Stimulated activated CD8-positive, alpha-beta memory T cell treated with anti-CD3 and anti-CD28 coated beads, Interleukin-7, amount 100 ng/mL, for 4 hours (primary cell): Measurements from ENCODE around the gene CSF2.

Source experiments
- DNase-seq, 2 donors: peaks; one replicate each; pipeline ENCODE4 v3.0.0-alpha.2; 2020; ENCODE audit warnings: low read depth in 2 of 2

CSF2 gene

GRCh38 chr5:132073231-132074013 lies at the start of gene CSF2:
Gene CSF2 (plus strand): TSS chr5:132073789. CDS start chr5:132073824, 35 bp downstream.
- no peak for DNase-seq

GRCh38 chr5:132024117-132024435 lies 49.5 kb upstream of the CSF2 start:
- no peak for DNase-seq

GRCh38 chr5:132024789-132025402 lies 48.7 kb upstream of the CSF2 start:
- no peak for DNase-seq

GRCh38 chr5:132025403-132025971 lies 48.1 kb upstream of the CSF2 start:
- no peak for DNase-seq

GRCh38 chr5:132026516-132027008 lies 47.0 kb upstream of the CSF2 start:
- DNase-seq, result peak; percentile 19 to 40

GRCh38 chr5:132027027-132027426 lies 46.6 kb upstream of the CSF2 start:
- DNase-seq, result no peak

- DNase-seq, result no peak
Measured at GRCh38 chr5:132029609-132030330, 43.8 kb upstream of the CSF2 start.

GRCh38 chr5:132030610-132031009 lies 43.0 kb upstream of the CSF2 start:
- no peak for DNase-seq

- no peak for DNase-seq
Measured at GRCh38 chr5:132032196-132032595, 41.4 kb upstream of the CSF2 start.

- DNase-seq, result no peak
Measured at GRCh38 chr5:132033122-132033521, 40.5 kb upstream of the CSF2 start.

- no peak for DNase-seq
Measured at GRCh38 chr5:132037353-132037752, 36.2 kb upstream of the CSF2 start.

- no peak for DNase-seq
Measured at GRCh38 chr5:132044207-132044606, 29.4 kb upstream of the CSF2 start.

GRCh38 chr5:132046880-132047299 lies 26.7 kb upstream of the CSF2 start:
- no peak for DNase-seq

- DNase-seq, result no peak
Measured at GRCh38 chr5:132049093-132049492, 24.5 kb upstream of the CSF2 start.

GRCh38 chr5:132049559-132049958 lies 24.0 kb upstream of the CSF2 start:
- no peak for DNase-seq

GRCh38 chr5:132050136-132050535 lies 23.5 kb upstream of the CSF2 start:
- DNase-seq, result no peak

- no peak for DNase-seq
Measured at GRCh38 chr5:132050661-132051552, 22.7 kb upstream of the CSF2 start.

- no peak for DNase-seq
Measured at GRCh38 chr5:132052520-132052919, 21.1 kb upstream of the CSF2 start.

GRCh38 chr5:132053483-132053882 lies 20.1 kb upstream of the CSF2 start:
- DNase-seq, result no peak

- no peak for DNase-seq
Measured at GRCh38 chr5:132054031-132054696, 19.4 kb upstream of the CSF2 start.
